Prostate gland (tissue), 2 donors: Measurements from ENCODE around the gene ITGBL1. TPM values are rescaled to one million over a fixed set of nuclear protein-coding genes. Genes with fewer than 3 reads are reported as not detected.

Source experiments
- DNase-seq: peaks from one replicate; pipeline ENCODE4 v3.0.0-alpha.2; 2019; ENCODE audit warnings: low spot score
- H3K27ac ChIP-seq, 2 donors: fragments of 200-600 bp; sonication (generic); 2 replicates each; pipeline ENCODE4 v1.5.1; 2017 to 2019
- H3K27me3 ChIP-seq: fragments of 200-600 bp; sonication (generic); replicated peaks from 2 replicates; pipeline ENCODE4 v1.5.1; 2019; ENCODE audit not compliant: insufficient read depth
- H3K36me3 ChIP-seq, 2 donors: fragments of 200-600 bp; sonication (generic); 1 replicate in 1 of 2; 2 replicates in 1 of 2; pipeline versions ENCODE4 v1.5.1 to v1.8.1; 2017 to 2019
- H3K4me1 ChIP-seq: fragments of 200-600 bp; sonication (generic); replicated peaks from 2 replicates; pipeline ENCODE4 v1.5.1; 2019
- H3K4me3 ChIP-seq, 2 donors: fragments of 200-600 bp; sonication (generic); 2 replicates each; pipeline ENCODE4 v1.5.1; 2017 to 2019
- H3K9me3 ChIP-seq: fragments of 200-600 bp; sonication (generic); 2 replicates; pipeline ENCODE4 v1.5.1; 2017
- POLR2A ChIP-seq: fragments of 450-650 bp; IDR thresholded peaks from one replicate; pipeline ENCODE4 v1.6.1; 2016; ENCODE audit warnings: antibody characterized with exemption, mild to moderate bottlenecking
- POLR2AphosphoS5 ChIP-seq: sonication (generic); formaldehyde crosslinking; IDR thresholded peaks from one replicate; pipeline ENCODE4 v1.6.1; 2017; ENCODE audit warnings: antibody characterized with exemption
- WGBS: methylation state at CpG from one replicate; pipeline ENCODE4 v1.1.5; 2018; 5-methylcytosine and 5-hydroxymethylcytosine counted together
- intact Hi-C: fragments of 100-400 bp; cut with DNase I; formaldehyde crosslinking; loops from one replicate; pipeline ENCODE4 v1.14.2; 2022
- total RNA-seq, 2 donors: library from RNA; depleted of rRNA; stranded (reverse); fragments of >200 nt; gene quantifications; one replicate each; pipeline ENCODE4 v1.1.0, GENCODE V29; 2016
- TF ChIP-seq, protein P1 (sequence below), 4 experiments: fragments of 200-600 bp in 2 of 4; fragments of 450-650 bp in 2 of 4; sonication (generic) in 2 of 4; IDR thresholded peaks; 1 replicate in 3 of 4; 2 replicates in 1 of 4; pipeline ENCODE4 v1.5.1; 2016 to 2019; ENCODE audit warnings: antibody characterized with exemption in 4 of 4, mild to moderate bottlenecking in 2 of 4, moderate library complexity in 2 of 4

ITGBL1 gene
- total RNA-seq, 2 donors from 2014 or later: 0.09 to 9.0 TPM

DNA sequence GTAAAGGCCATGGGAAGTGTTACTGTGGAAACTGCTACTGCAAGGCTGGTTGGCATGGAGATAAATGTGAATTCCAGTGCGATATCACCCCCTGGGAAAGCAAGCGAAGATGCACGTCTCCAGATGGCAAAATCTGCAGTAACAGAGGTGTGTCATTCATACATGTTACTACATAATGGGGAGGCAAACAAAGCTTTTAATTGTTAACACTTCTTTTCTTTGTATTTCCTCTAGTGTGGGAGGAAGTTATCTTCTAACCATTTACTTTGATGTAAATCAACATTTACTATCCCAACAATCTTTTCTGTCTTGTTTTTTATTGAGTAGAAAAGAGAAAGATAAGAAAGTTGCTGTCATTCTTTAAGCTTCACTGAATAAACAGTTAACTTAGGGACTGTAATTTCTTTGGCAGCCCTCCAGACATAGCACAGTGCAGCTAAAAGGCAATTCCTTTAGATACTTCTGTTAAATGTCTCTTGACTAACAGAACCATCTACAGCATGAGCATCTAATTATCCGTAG lies 126.9 kb downstream of the ITGBL1 start:
- H3K4me1 ChIP-seq: no peaks in the 10 kb centered on the region
- no peaks in the 10 kb centered on the region for H3K9me3 ChIP-seq
- 12% methylated on average over 4 of the region's 4 CpGs for WGBS
- H3K27ac ChIP-seq: no peak overlapping the region
- H3K36me3 ChIP-seq: no peaks in the 10 kb centered on the region
- intact Hi-C loops: no loop called here
- no peaks in the 10 kb centered on the region for H3K27me3 ChIP-seq
- TF ChIP-seq POLR2A (no peak), POLR2AphosphoS5 (no peak)
- TF ChIP-seq, protein P1, sequence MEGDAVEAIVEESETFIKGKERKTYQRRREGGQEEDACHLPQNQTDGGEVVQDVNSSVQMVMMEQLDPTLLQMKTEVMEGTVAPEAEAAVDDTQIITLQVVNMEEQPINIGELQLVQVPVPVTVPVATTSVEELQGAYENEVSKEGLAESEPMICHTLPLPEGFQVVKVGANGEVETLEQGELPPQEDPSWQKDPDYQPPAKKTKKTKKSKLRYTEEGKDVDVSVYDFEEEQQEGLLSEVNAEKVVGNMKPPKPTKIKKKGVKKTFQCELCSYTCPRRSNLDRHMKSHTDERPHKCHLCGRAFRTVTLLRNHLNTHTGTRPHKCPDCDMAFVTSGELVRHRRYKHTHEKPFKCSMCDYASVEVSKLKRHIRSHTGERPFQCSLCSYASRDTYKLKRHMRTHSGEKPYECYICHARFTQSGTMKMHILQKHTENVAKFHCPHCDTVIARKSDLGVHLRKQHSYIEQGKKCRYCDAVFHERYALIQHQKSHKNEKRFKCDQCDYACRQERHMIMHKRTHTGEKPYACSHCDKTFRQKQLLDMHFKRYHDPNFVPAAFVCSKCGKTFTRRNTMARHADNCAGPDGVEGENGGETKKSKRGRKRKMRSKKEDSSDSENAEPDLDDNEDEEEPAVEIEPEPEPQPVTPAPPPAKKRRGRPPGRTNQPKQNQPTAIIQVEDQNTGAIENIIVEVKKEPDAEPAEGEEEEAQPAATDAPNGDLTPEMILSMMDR (IDR thresholded peaks at IDR 0.05): no peak
- H3K4me3 ChIP-seq: no peak overlapping the region
- no peak for DNase-seq

GRCh38 chr13:101584331-101584730 lies 131.9 kb downstream of the ITGBL1 start:
- no peaks in the 10 kb centered on the region for H3K9me3 ChIP-seq
- H3K4me1 ChIP-seq: no peaks in the 10 kb centered on the region
- H3K4me3 ChIP-seq: no peak overlapping the region
- TF ChIP-seq, protein P1 (IDR thresholded peaks at IDR 0.05): no peak
- no peak for TF ChIP-seq POLR2A
- TF ChIP-seq POLR2AphosphoS5: no peak
- H3K27ac ChIP-seq: no peak overlapping the region
- intact Hi-C loops: no loop called here
- H3K27me3 ChIP-seq: no peaks in the 10 kb centered on the region
- no peak for DNase-seq
- no peaks in the 10 kb centered on the region for H3K36me3 ChIP-seq

- Histone ChIP-seq H3K4me3 (no peak overlapping the region), H3K27ac (no peak overlapping the region), H3K4me1 (no peaks in the 10 kb centered on the region), H3K27me3 (no peaks in the 10 kb centered on the region), H3K36me3 (no peaks in the 10 kb centered on the region), H3K9me3 (no peaks in the 10 kb centered on the region)
- DNase-seq: no peak
- intact Hi-C loops: no loop called here
- TF ChIP-seq, protein P1 (IDR thresholded peaks at IDR 0.05): no peak
- no peak for TF ChIP-seq POLR2A
- no peak for TF ChIP-seq POLR2AphosphoS5
- WGBS: 25% methylated on average over 4 of the region's 4 CpGs
Observed at GRCh38 chr13:101590479-101590878, 138.0 kb downstream of the ITGBL1 start.

DNA sequence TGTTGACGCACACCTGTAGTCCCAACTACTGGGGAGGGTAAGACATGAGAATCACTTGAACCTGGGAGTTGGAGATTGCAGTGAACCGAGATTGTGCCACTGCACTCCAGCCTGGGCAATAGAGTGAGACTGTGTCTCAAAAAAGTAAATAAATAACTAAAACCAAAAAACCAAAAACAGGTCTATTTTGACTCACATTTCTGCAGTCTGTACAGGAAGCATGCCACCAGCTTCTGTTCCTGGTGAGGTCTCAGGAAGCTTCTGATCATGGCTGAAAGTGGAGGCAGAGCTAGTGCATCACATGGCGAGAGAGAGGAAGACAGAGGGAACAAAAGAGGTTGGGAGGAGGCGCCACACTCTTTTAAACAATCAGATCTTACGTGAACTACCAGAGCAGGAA lies 142.5 kb downstream of the ITGBL1 start:
- 89% methylated on average over 5 of the region's 5 CpGs for WGBS
- Histone ChIP-seq H3K4me1 (no peaks in the 10 kb centered on the region), H3K36me3 (no peaks in the 10 kb centered on the region), H3K9me3 (no peaks in the 10 kb centered on the region), H3K4me3 (no peak overlapping the region), H3K27me3 (no peaks in the 10 kb centered on the region), H3K27ac (no peak overlapping the region)
- TF ChIP-seq POLR2A (no peak), POLR2AphosphoS5 (no peak)
- TF ChIP-seq, protein P1 (IDR thresholded peaks at IDR 0.05): no peak
- DNase-seq: no peak
- intact Hi-C loops: no loop called here

DNA sequence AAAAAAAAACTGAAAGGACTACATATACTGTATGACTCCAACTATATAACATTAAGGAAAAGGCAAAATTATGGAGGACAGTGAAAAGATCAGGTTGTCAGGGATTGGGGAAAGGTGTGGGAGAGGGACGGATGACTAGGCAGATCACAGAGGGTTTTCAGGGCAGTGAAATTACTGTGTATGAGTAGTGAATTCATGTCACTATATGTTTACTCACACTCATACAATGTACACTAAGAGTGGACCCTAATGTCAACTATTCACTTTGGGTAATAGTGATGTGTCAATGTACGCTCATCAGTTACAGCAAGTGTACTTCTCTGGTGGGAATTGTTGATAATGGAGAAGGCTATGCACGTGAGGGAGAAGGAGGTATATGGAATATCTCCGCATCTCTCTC lies 144.3 kb downstream of the ITGBL1 start:
- no peak overlapping the region for H3K27ac ChIP-seq
- no peaks in the 10 kb centered on the region for H3K9me3 ChIP-seq
- H3K36me3 ChIP-seq: no peaks in the 10 kb centered on the region
- H3K4me1 ChIP-seq: no peaks in the 10 kb centered on the region
- 87% methylated on average over 4 of the region's 4 CpGs for WGBS
- no peaks in the 10 kb centered on the region for H3K27me3 ChIP-seq
- DNase-seq: no peak
- TF ChIP-seq POLR2AphosphoS5 (no peak), POLR2A (no peak)
- TF ChIP-seq, protein P1 (IDR thresholded peaks at IDR 0.05): no peak
- no peak overlapping the region for H3K4me3 ChIP-seq
- intact Hi-C loops: no loop called here
